K562 (cell line): ENCODE measurements around the gene SRPRA. TPM values are rescaled to one million over a fixed set of nuclear protein-coding genes. Genes with fewer than 3 reads are reported as not detected.
A peak's percentile ranks its signal among the peaks of the same experiment; 100 is the strongest.

Experiments used
- ATAC-seq: fragments of 200-7000 bp; cut with Tn5 transposase; 3 replicates; pipeline ENCODE4 v1.9.1; 2020; ENCODE audit warnings: moderate library complexity
- BruUV-seq: library from RNA; stranded (reverse); fragments of 400-500 nt; replicated peaks from 2 replicates; lab custom pipeline; 2021; lab: Mats Ljungman, UMichigan
- CTCF ChIA-PET: fragments of 300-600 bp; formaldehyde crosslinking; extraction: SDS; loops from one replicate; lab custom pipeline; 2021; ENCODE audit warnings: low intra/inter-chr PET ratio; lab: Yijun Ruan, JAX
- POLR2A ChIA-PET: fragments of 300-600, 350-650 bp; sonication (Branson Sonifier 250); formaldehyde crosslinking; extraction: SDS; loops from one replicate; lab custom pipeline; 2021; ENCODE audit warnings: antibody characterized with exemption, inconsistent platforms; lab: Yijun Ruan, JAX
- DNase-seq, 4 experiments: peaks; one replicate each; pipeline versions ENCODE4 v3.0.0 to v3.0.0-alpha.2; 2011 to 2018; ENCODE audit warnings: low spot score in 3 of 4, mixed read lengths in 3 of 4; ENCODE audit errors: extremely low read depth in 1 of 4
- FAIRE-seq: peaks from 2 replicates; lab custom pipeline; 2011; peaks lifted over from hg19 to GRCh38; lab: Jason Lieb, UNC
- H2AFZ ChIP-seq: 2 replicates; pipeline ENCODE4 v1.6.0; 2011; ENCODE audit warnings: low read depth, low read length, control low read depth, inconsistent platforms
- H3K27ac ChIP-seq: fragments of 200-600 bp; 3 replicates; pipeline ENCODE4 v1.8.0; 2011; ENCODE audit warnings: low read depth, mild to moderate bottlenecking, control low read depth, inconsistent platforms, low read length, moderate library complexity, mixed read lengths; ENCODE audit errors: extremely low read depth
- H3K27me3 ChIP-seq, 2 experiments: fragments of 300-600 bp in 1 of 2; 2 replicates in 1 of 2; 3 replicates in 1 of 2; pipeline versions ENCODE4 v1.6.0 to v1.8.0; 2011; ENCODE audit warnings: inconsistent platforms in 2 of 2, low read length in 2 of 2, mild to moderate bottlenecking in 1 of 2, mixed read lengths in 1 of 2, moderate library complexity in 1 of 2; ENCODE audit not compliant: control insufficient read depth in 2 of 2, insufficient read depth in 2 of 2
- H3K36me3 ChIP-seq: fragments of 300-600 bp; 3 replicates; pipeline ENCODE4 v1.8.0; 2011; ENCODE audit warnings: mild to moderate bottlenecking, low read length, inconsistent platforms; ENCODE audit not compliant: control insufficient read depth, insufficient read depth
- H3K4me1 ChIP-seq, 2 experiments: fragments of 200-600 bp in 1 of 2; replicated peaks in 1 of 2; 2 replicates in 1 of 2; 3 replicates in 1 of 2; pipeline versions ENCODE4 v1.5.1 to v1.8.0; 2011; ENCODE audit warnings: inconsistent platforms in 2 of 2, low read length in 2 of 2, mild to moderate bottlenecking in 1 of 2, mixed read lengths in 1 of 2, moderate library complexity in 1 of 2; ENCODE audit not compliant: control insufficient read depth in 2 of 2, insufficient read depth in 2 of 2
- H3K4me2 ChIP-seq: 2 replicates; pipeline ENCODE4 v1.6.1; 2011; ENCODE audit warnings: low read length, control low read depth, inconsistent platforms, mixed read lengths; ENCODE audit not compliant: insufficient read depth
- H3K4me3 ChIP-seq: fragments of 200-600 bp; sonication (generic), shearing (Covaris generic); 2 replicates; pipeline ENCODE4 v1.5.1; 2016; ENCODE audit warnings: control low read depth, inconsistent platforms
- H3K79me2 ChIP-seq: fragments of 200-600 bp; 3 replicates; pipeline ENCODE4 v1.8.0; 2011; ENCODE audit warnings: low read length, inconsistent platforms; ENCODE audit not compliant: control insufficient read depth, insufficient read depth
- H3K9ac ChIP-seq, 2 experiments: 2 replicates each; pipeline versions ENCODE4 v1.6.0 to v1.6.1; 2011; ENCODE audit warnings: low read depth in 2 of 2, low read length in 2 of 2, control low read depth in 1 of 2, inconsistent platforms in 1 of 2, mild to moderate bottlenecking in 1 of 2, mixed read lengths in 1 of 2; ENCODE audit not compliant: insufficient read depth in 1 of 2
- H3K9me1 ChIP-seq: one replicate; pipeline ENCODE4 v1.6.0; 2011; ENCODE audit warnings: inconsistent platforms, mild to moderate bottlenecking, low read length, moderate library complexity; ENCODE audit not compliant: control insufficient read depth, insufficient read depth
- H3K9me3 ChIP-seq: replicated peaks from 2 replicates; pipeline ENCODE4 v1.5.1; 2011; ENCODE audit warnings: low read depth, low read length, inconsistent platforms; ENCODE audit not compliant: control insufficient read depth, insufficient read depth
- H4K20me1 ChIP-seq: replicated peaks from 2 replicates; pipeline ENCODE4 v1.6.1; 2011; ENCODE audit warnings: low read length, inconsistent platforms, mixed read lengths; ENCODE audit not compliant: control insufficient read depth, insufficient read depth
- DIDO1 ChIP-seq: fragments of 450-650 bp; IDR thresholded peaks from 2 replicates; pipeline ENCODE4 v1.6.1; 2016; ENCODE audit warnings: low read depth, missing biosample characterization, missing genetic modification characterization
- EGR1 ChIP-seq: fragments of 450-650 bp; conservative IDR thresholded peaks from 2 replicates; pipeline ENCODE4 v1.6.1; 2017; ENCODE audit warnings: mild to moderate bottlenecking
- LCOR ChIP-seq: sonication (generic); formaldehyde crosslinking; IDR thresholded peaks from 2 replicates; pipeline ENCODE4 v1.8.0; 2022; ENCODE audit warnings: mild to moderate bottlenecking, missing genetic modification reagents
- POLR3G ChIP-seq: IDR thresholded peaks from 2 replicates; pipeline ENCODE4 v1.6.1; 2011; ENCODE audit not compliant: insufficient read length, insufficient replicate concordance; ENCODE audit errors: extremely low read depth
- PTRF ChIP-seq: fragments of 450-650 bp; IDR thresholded peaks from 2 replicates; pipeline ENCODE4 v1.6.1; 2016; ENCODE audit warnings: mild to moderate bottlenecking, missing genetic modification characterization, missing compliant biosample characterization
- SMC3 ChIP-seq: conservative IDR thresholded peaks from 2 replicates; pipeline ENCODE4 v1.6.1; 2011; ENCODE audit warnings: low read depth, low read length, improper control_type of control experiment; ENCODE audit not compliant: insufficient read depth
- ZNF57 ChIP-seq: fragments of 450-650 bp; formaldehyde crosslinking; IDR thresholded peaks from 2 replicates; pipeline ENCODE4 v1.4.0; 2020; ENCODE audit warnings: mild to moderate bottlenecking, moderate library complexity
- WGBS: fragments of 100-300 bp; shearing (Covaris generic); methylation state at CpG from one replicate; pipeline ENCODE4 v1.1.6; 2016; ENCODE audit warnings: low coverage, mixed read lengths; ENCODE audit not compliant: insufficient coverage; ENCODE audit errors: missing lambda C conversion rate; 5-methylcytosine and 5-hydroxymethylcytosine counted together
- in situ Hi-C: fragments of 300-500 bp; cut with MboI; formaldehyde crosslinking; loops from 4 replicates; pipeline ENCODE4 v1.15.0; 2018; ENCODE audit warnings: inconsistent platforms, mixed read lengths
- intact Hi-C: fragments of 100-400 bp; cut with micrococcal nuclease; formaldehyde crosslinking; loops from 2 replicates; pipeline ENCODE4 v1.14.2; 2022
- polyA plus RNA-seq, 8 experiments: library from polyadenylated mRNA; depleted of rRNA in 4 of 8; stranded (reverse) in 5 of 8; unstranded in 3 of 8; fragments of >200 nt; fragmentation: Nextera tagmentation in 2 of 8; fragmentation: Illumina TruSeq in 1 of 8; extraction: Ambion mirVana in 2 of 8; extraction: Trizol in 1 of 8; gene quantifications; 2 replicates each; pipeline versions ENCODE4 v1.2.1 to v1.2.3, GENCODE V29; 2011 to 2014; ENCODE audit warnings: inconsistent platforms in 1 of 8, missing spikeins in 1 of 8
- total RNA-seq, 7 experiments: library from RNA; depleted of rRNA in 6 of 7; stranded (reverse); fragments of >200 nt in 6 of 7; fragmentation: Illumina TruSeq in 2 of 7; extraction: Trizol in 2 of 7; gene quantifications; 2 replicates each; pipeline versions ENCODE4 v1.2.1 to v1.2.3, GENCODE V29; 2011 to 2021; ENCODE audit warnings: low replicate concordance in 1 of 7
- TF ChIP-seq, protein P1 (sequence below): fragments of 450-650 bp; conservative IDR thresholded peaks from 2 replicates; pipeline ENCODE4 v1.6.1; 2016; ENCODE audit warnings: missing genetic modification characterization, low read depth, mild to moderate bottlenecking, missing compliant biosample characterization, moderate library complexity
- TF ChIP-seq, protein P2 (sequence below): fragments of 250-450 bp; sonication (Bioruptor Pico); IDR thresholded peaks from 2 replicates; pipeline ENCODE4 v1.8.0; 2021; ENCODE audit warnings: mild to moderate bottlenecking, moderate library complexity

SRPRA gene
- total and polyA plus RNA-seq, 9 of the 15 experiments (the other 6 are each of a cell fraction or from before 2014, with no cell fraction given) = 33.5 to 124 (median 80.0) TPM

- Histone ChIP-seq H3K9me1 (no peaks in the 10 kb centered on the region), H3K27me3 (no peaks in the 10 kb centered on the region), H3K4me2 (no peak overlapping the region; the same call in 1 of the 2 replicates), H3K4me3 (no peak overlapping the region), H3K27ac (peak overlapping the region; percentile 52; the same call in 2 of the 3 replicates), H3K79me2 (peaks cover 38% of the 10 kb centered on the region; the same call in 2 of the 3 replicates), H3K4me1 (no peaks in the 10 kb centered on the region; a peak in 2 of 5 replicates), H4K20me1 (no peaks in the 10 kb centered on the region), H2AFZ (no peak overlapping the region), H3K9ac (no peak overlapping the region), H3K9me3 (no peaks in the 10 kb centered on the region), H3K36me3 (peaks cover 8% of the 10 kb centered on the region)
- CTCF ChIA-PET = no interaction called here
- TF ChIP-seq DIDO1 (no peak), POLR3G (no peak)
- TF ChIP-seq, protein P1, sequence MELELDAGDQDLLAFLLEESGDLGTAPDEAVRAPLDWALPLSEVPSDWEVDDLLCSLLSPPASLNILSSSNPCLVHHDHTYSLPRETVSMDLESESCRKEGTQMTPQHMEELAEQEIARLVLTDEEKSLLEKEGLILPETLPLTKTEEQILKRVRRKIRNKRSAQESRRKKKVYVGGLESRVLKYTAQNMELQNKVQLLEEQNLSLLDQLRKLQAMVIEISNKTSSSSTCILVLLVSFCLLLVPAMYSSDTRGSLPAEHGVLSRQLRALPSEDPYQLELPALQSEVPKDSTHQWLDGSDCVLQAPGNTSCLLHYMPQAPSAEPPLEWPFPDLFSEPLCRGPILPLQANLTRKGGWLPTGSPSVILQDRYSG = no peak
- POLR2A ChIA-PET = interaction anchor here (0.6 to 1.9 kb wide), 4 partner anchors 12 to 1516 kb away, joined by 3 to 7 read pairs (median 4); partner anchors contain the start of genes FAM118B and RPUSD4
- DNase-seq (no peak), FAIRE-seq (no peak), ATAC-seq (no peak)
- intact Hi-C loops = no loop called here
- in situ Hi-C loops = no loop called here
- 77% methylated on average over 2 of the region's 2 CpGs for WGBS
- no TSS peak for BruUV-seq
Measured at GRCh38 chr11:126225295-126225665, 43.4 kb downstream of the SRPRA start.

GRCh38 chr11:126224647-126225294, 43.9 kb downstream of the SRPRA start:
- Histone ChIP-seq H3K4me2 (no peak overlapping the region; the same call in 1 of the 2 replicates), H4K20me1 (no peaks in the 10 kb centered on the region), H3K9ac (no peak overlapping the region), H3K4me1 (no peaks in the 10 kb centered on the region; a peak in 2 of 5 replicates), H3K79me2 (peaks cover 43% of the 10 kb centered on the region), H3K27ac (no peak overlapping the region), H2AFZ (no peak overlapping the region), H3K36me3 (peaks cover 3% of the 10 kb centered on the region), H3K4me3 (no peak overlapping the region), H3K27me3 (no peaks in the 10 kb centered on the region), H3K9me3 (no peaks in the 10 kb centered on the region), H3K9me1 (no peaks in the 10 kb centered on the region)
- ChIA-PET POLR2A (interaction anchor here (0.7 to 1.9 kb wide), 3 partner anchors 11 to 33 kb away, joined by 3 to 7 read pairs (median 5); partner anchors contain the start of genes FAM118B and RPUSD4), CTCF (no interaction called here)
- BruUV-seq = no TSS peak
- WGBS = 88% methylated on average over 6 of the region's 6 CpGs
- intact Hi-C loops (no loop called here), in situ Hi-C loops (no loop called here)
- ATAC-seq (no peak), FAIRE-seq (no peak), DNase-seq (no peak)
- no peak for TF ChIP-seq PTRF (tag)
- TF ChIP-seq LCOR (CRISPR knock-in tag) = no peak
- TF ChIP-seq SMC3 = no peak
- TF ChIP-seq EGR1 = no peak
- no peak for TF ChIP-seq ZNF57
- TF ChIP-seq, protein P2, sequence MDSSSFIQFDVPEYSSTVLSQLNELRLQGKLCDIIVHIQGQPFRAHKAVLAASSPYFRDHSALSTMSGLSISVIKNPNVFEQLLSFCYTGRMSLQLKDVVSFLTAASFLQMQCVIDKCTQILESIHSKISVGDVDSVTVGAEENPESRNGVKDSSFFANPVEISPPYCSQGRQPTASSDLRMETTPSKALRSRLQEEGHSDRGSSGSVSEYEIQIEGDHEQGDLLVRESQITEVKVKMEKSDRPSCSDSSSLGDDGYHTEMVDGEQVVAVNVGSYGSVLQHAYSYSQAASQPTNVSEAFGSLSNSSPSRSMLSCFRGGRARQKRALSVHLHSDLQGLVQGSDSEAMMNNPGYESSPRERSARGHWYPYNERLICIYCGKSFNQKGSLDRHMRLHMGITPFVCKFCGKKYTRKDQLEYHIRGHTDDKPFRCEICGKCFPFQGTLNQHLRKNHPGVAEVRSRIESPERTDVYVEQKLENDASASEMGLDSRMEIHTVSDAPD (CRISPR knock-in tag) = no peak
